Ovary (tissue), 9 donors: Measurements from ENCODE around the gene CXorf58. TPM values are rescaled to one million over a fixed set of nuclear protein-coding genes. Genes with fewer than 3 reads are reported as not detected.

Experiments
- DNase-seq, 5 donors: peaks; one replicate each; pipeline ENCODE4 v3.0.0-alpha.2; 2019 to 2020
- H3K27ac ChIP-seq, 2 donors: fragments of 200-600 bp; one replicate each; pipeline versions ENCODE4 v1.5.1 to v1.8.0; 2019 to 2022
- H3K27me3 ChIP-seq: fragments of 200-600 bp; one replicate; pipeline ENCODE4 v1.8.0; 2022
- H3K36me3 ChIP-seq: fragments of 200-600 bp; sonication (generic); one replicate; pipeline ENCODE4 v1.5.1; 2019
- H3K4me1 ChIP-seq: one replicate; pipeline ENCODE4 v1.8.1; 2013; ENCODE audit warnings: mild to moderate bottlenecking, moderate library complexity; ENCODE audit not compliant: insufficient read depth
- H3K4me3 ChIP-seq: fragments of 200-600 bp; sonication (generic); one replicate; pipeline ENCODE4 v1.5.1; 2017
- H3K9me3 ChIP-seq, 2 donors: fragments of 200-600 bp in 1 of 2; sonication (generic) in 1 of 2; one replicate each; pipeline versions ENCODE4 v1.5.1 to v1.8.1; 2013 to 2019; ENCODE audit warnings: mild to moderate bottlenecking in 1 of 2, moderate library complexity in 1 of 2
- EP300 ChIP-seq: sonication (generic); formaldehyde crosslinking; IDR thresholded peaks from one replicate; pipeline ENCODE4 v1.6.1; 2017; ENCODE audit warnings: antibody characterized with exemption
- POLR2A ChIP-seq: fragments of 450-650 bp; IDR thresholded peaks from one replicate; pipeline ENCODE4 v1.6.1; 2017; ENCODE audit warnings: antibody characterized with exemption, mild to moderate bottlenecking, moderate library complexity
- WGBS, 3 donors: extraction: QIAGEN DNeasy Blood & Tissue Kit in 1 of 3; methylation state at CpG; one replicate each; pipeline versions ENCODE4 v1.1.5 to v1.1.7; 2013 to 2017; 5-methylcytosine and 5-hydroxymethylcytosine counted together
- intact Hi-C, 4 donors: fragments of 100-400 bp; cut with DNase I; formaldehyde crosslinking; loops; one replicate each; pipeline versions ENCODE4 v1.11.0 to v1.15.1; 2022 to 2023
- polyA plus RNA-seq, 2 donors: library from polyadenylated mRNA; stranded (reverse); fragments of 200-250 nt in 1 of 2; fragments of 350-450 nt in 1 of 2; fragmentation: Illumina TruSeq in 1 of 2; extraction: RNeasy Lipid Tissue Mini Kit (QIAGEN cat#74804) in 1 of 2; gene quantifications; one replicate each; pipeline ENCODE4 v1.2.3, GENCODE V29; 2013 to 2014
- total RNA-seq, 7 donors: library from RNA; depleted of rRNA in 2 of 7; stranded (reverse); fragments of >200 nt in 2 of 7; fragmentation: NEBNext Ultra II Directional in 3 of 7; extraction: Animal tissue kit (Norgen Biotek cat#: 25700) in 3 of 7; gene quantifications; one replicate each; pipeline versions ENCODE4 v1.1.0 to v1.2.4, GENCODE V29; 2016 to 2023
- TF ChIP-seq, protein P1 (sequence below), 3 donors: fragments of 450-650 bp in 2 of 3; fragments of 200-600 bp in 1 of 3; IDR thresholded peaks; one replicate each; pipeline versions ENCODE4 v1.5.1 to v1.8.0; 2016 to 2022; ENCODE audit warnings: antibody characterized with exemption in 3 of 3, mild to moderate bottlenecking in 1 of 3
- donor health status: DM: no; HTN: no; CAD: no; lungs with moderate emphysema.
- donor health status: DM: no; HTN: no; CAD: no.
- donor health status: Bipolar disorder and iron deficiency.
- donor health status: DM: yes; HTN: yes; CAD: no.
- donor health status: DM: no; HTN: no; CAD: no.
- donor health status: DM: yes; HTN: yes; CAD: no.

Gene CXorf58
- total and polyA plus RNA-seq, 9 donors, result 0.04 to 0.72 (median 0.22) TPM; not detected in 5

DNA sequence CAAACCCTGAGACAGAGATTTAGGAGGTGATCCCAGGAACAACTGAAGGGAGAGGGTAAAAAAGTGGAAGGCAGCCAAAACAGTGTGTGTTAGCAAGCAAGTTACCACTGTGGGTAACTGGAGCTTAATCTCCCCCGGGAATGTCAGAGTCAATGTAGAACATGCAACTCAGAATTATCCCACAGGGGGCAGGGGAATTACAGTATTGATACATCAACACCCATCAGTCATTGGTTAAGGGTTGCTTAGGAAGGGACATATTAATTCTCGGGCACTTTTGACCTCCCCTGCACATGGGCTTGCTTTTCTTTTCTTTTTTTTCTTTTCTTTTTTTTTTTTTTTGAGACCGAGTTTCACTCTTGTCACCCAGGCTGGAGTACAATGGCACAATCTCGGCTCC is 29.3 kb downstream of the CXorf58 start:
- TF ChIP-seq, protein P1, sequence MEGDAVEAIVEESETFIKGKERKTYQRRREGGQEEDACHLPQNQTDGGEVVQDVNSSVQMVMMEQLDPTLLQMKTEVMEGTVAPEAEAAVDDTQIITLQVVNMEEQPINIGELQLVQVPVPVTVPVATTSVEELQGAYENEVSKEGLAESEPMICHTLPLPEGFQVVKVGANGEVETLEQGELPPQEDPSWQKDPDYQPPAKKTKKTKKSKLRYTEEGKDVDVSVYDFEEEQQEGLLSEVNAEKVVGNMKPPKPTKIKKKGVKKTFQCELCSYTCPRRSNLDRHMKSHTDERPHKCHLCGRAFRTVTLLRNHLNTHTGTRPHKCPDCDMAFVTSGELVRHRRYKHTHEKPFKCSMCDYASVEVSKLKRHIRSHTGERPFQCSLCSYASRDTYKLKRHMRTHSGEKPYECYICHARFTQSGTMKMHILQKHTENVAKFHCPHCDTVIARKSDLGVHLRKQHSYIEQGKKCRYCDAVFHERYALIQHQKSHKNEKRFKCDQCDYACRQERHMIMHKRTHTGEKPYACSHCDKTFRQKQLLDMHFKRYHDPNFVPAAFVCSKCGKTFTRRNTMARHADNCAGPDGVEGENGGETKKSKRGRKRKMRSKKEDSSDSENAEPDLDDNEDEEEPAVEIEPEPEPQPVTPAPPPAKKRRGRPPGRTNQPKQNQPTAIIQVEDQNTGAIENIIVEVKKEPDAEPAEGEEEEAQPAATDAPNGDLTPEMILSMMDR (IDR thresholded peaks at IDR 0.05), result no peak
- TF ChIP-seq POLR2A (no peak), EP300 (no peak)
- intact Hi-C loops, result no loop called here
- Histone ChIP-seq H3K9me3 (no peaks in the 10 kb centered on the region), H3K27ac (no peak overlapping the region), H3K36me3 (no peaks in the 10 kb centered on the region), H3K4me1 (no peaks in the 10 kb centered on the region), H3K27me3 (no peaks in the 10 kb centered on the region), H3K4me3 (no peak overlapping the region)
- 71 to 83% (median 73%) methylated on average over 4 of the region's 4 CpGs for WGBS, 3 donors
- DNase-seq, result no peak

GRCh38 chrX:23938690-23939089 is 30.9 kb downstream of the CXorf58 start:
- intact Hi-C loops, result no loop called here
- WGBS, 3 donors, result 6 to 21% (median 12%) methylated on average over 1 of the region's 1 CpG
- no peak for TF ChIP-seq POLR2A
- TF ChIP-seq, protein P1 (IDR thresholded peaks at IDR 0.05), result no peak
- TF ChIP-seq EP300, result no peak

DNA sequence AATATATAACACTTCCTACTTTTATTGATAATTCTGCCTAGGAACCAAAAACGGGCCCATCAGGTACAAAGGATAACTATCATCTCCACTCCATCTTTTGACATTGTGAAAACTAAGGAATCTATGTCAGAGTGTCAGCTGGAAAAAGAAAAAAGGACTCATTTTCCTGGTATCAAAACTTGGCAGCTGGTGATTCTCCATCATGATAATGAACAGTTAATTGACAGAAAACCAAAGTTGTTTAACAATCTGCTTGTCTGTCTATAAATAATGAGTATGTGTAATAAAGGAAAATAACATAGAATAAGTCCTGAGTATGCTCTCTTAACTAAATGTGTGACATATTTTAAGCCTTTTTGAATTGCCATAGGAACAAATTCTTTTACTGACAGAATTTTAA is 31.4 kb downstream of the CXorf58 start:
- no peaks in the 10 kb centered on the region for H3K36me3 ChIP-seq
- TF ChIP-seq POLR2A, result no peak
- TF ChIP-seq, protein P1 (IDR thresholded peaks at IDR 0.05), result no peak
- no peak for TF ChIP-seq EP300
- no peak overlapping the region for H3K27ac ChIP-seq
- no peaks in the 10 kb centered on the region for H3K4me1 ChIP-seq
- H3K27me3 ChIP-seq, result no peaks in the 10 kb centered on the region
- intact Hi-C loops, result no loop called here
- WGBS, 3 donors, result 24 to 37% (median 30%) methylated on average over 1 of the region's 1 CpG
- no peak for DNase-seq
- H3K9me3 ChIP-seq, result no peaks in the 10 kb centered on the region
- H3K4me3 ChIP-seq, result no peak overlapping the region

More at GRCh38 chrX:23938690-23939089, 30.9 kb downstream of the CXorf58 start:
- Histone ChIP-seq H3K4me1 (no peaks in the 10 kb centered on the region), H3K27ac (no peak overlapping the region), H3K9me3 (no peaks in the 10 kb centered on the region), H3K36me3 (no peaks in the 10 kb centered on the region), H3K27me3 (no peaks in the 10 kb centered on the region), H3K4me3 (no peak overlapping the region)
- DNase-seq, result no peak

- Histone ChIP-seq H3K4me3 (no peak overlapping the region), H3K36me3 (no peaks in the 10 kb centered on the region), H3K9me3 (no peaks in the 10 kb centered on the region), H3K4me1 (no peaks in the 10 kb centered on the region), H3K27me3 (no peaks in the 10 kb centered on the region), H3K27ac (no peak overlapping the region)
- WGBS, 3 donors, result 15 to 31% (median 26%) methylated on average over 1 of the region's 1 CpG
- DNase-seq, result no peak
- TF ChIP-seq, protein P1 (IDR thresholded peaks at IDR 0.05), result no peak
- TF ChIP-seq POLR2A, result no peak
- no peak for TF ChIP-seq EP300
- intact Hi-C loops, result no loop called here
These were observed 36.4 kb downstream of the CXorf58 start for GRCh38 chrX:23944234-23944633.

- Histone ChIP-seq H3K4me3 (no peak overlapping the region), H3K36me3 (no peaks in the 10 kb centered on the region), H3K27ac (no peak overlapping the region), H3K27me3 (no peaks in the 10 kb centered on the region), H3K4me1 (no peaks in the 10 kb centered on the region), H3K9me3 (no peaks in the 10 kb centered on the region)
- no peak for DNase-seq
- intact Hi-C loops, result no loop called here
- 73 to 87% (median 82%) methylated on average over 1 of the region's 1 CpG for WGBS, 3 donors
- TF ChIP-seq POLR2A, result no peak
- TF ChIP-seq, protein P1 (IDR thresholded peaks at IDR 0.05), result no peak
- TF ChIP-seq EP300, result no peak
These were observed 37.4 kb downstream of the CXorf58 start for GRCh38 chrX:23945206-23945605.
